HepG2 (cell line): Measurements from ENCODE around the gene AHRR. TPM values are rescaled to one million over a fixed set of nuclear protein-coding genes. Genes with fewer than 3 reads are reported as not detected.

Experiments
- ADNP ChIP-seq: sonication (generic); formaldehyde crosslinking; IDR thresholded peaks from 2 replicates; pipeline ENCODE4 v1.4.0; 2020; ENCODE audit warnings: missing genetic modification reagents
- CEBPB ChIP-seq: IDR thresholded peaks from 2 replicates; pipeline ENCODE4 v1.6.1; 2011; ENCODE audit warnings: low read depth, low read length, improper control_type of control experiment, borderline replicate concordance
- HOXA7 ChIP-seq: sonication (generic); formaldehyde crosslinking; IDR thresholded peaks from 2 replicates; pipeline ENCODE4 v1.8.1; 2022; ENCODE audit warnings: mild to moderate bottlenecking, missing genetic modification reagents, moderate library complexity
- HOXA9 ChIP-seq: sonication (generic); formaldehyde crosslinking; IDR thresholded peaks from 2 replicates; pipeline ENCODE4 v1.8.1; 2022; ENCODE audit warnings: missing genetic modification reagents, mild to moderate bottlenecking, moderate library complexity, borderline replicate concordance
- JARID2 ChIP-seq: sonication (generic); formaldehyde crosslinking; IDR thresholded peaks from 2 replicates; pipeline ENCODE4 v1.8.1; 2023; ENCODE audit warnings: missing genetic modification reagents, inconsistent platforms; ENCODE audit not compliant: insufficient replicate concordance
- JDP2 ChIP-seq: sonication (generic); formaldehyde crosslinking; IDR thresholded peaks from 2 replicates; pipeline ENCODE4 v1.8.1; 2022; ENCODE audit warnings: missing genetic modification reagents, borderline replicate concordance
- JUN ChIP-seq: sonication (generic); formaldehyde crosslinking; IDR thresholded peaks from 2 replicates; pipeline ENCODE4 v1.4.0; 2020; ENCODE audit warnings: mild to moderate bottlenecking, missing genetic modification reagents
- KAT2B ChIP-seq: fragments of 150-350 bp; IDR thresholded peaks from 2 replicates; pipeline ENCODE4 v1.6.1; 2014; ENCODE audit warnings: low read depth, low read length, borderline replicate concordance
- MAZ ChIP-seq, 2 experiments: sonication (generic) in 1 of 2; formaldehyde crosslinking in 1 of 2; IDR thresholded peaks; 2 replicates each; pipeline versions ENCODE4 v1.5.0 to v1.6.1; 2012 to 2020; ENCODE audit warnings: low read depth in 2 of 2, mild to moderate bottlenecking in 2 of 2, borderline replicate concordance in 1 of 2, improper control_type of control experiment in 1 of 2, low read length in 1 of 2, missing genetic modification reagents in 1 of 2, moderate library complexity in 1 of 2
- MED1 ChIP-seq: sonication (generic); formaldehyde crosslinking; IDR thresholded peaks from 2 replicates; pipeline ENCODE4 v1.4.0; 2020; ENCODE audit warnings: missing genetic modification reagents
- MTF1 ChIP-seq: sonication (generic); formaldehyde crosslinking; IDR thresholded peaks from 2 replicates; pipeline ENCODE4 v1.5.0; 2020; ENCODE audit warnings: missing genetic modification reagents
- RBAK ChIP-seq: sonication (generic); formaldehyde crosslinking; IDR thresholded peaks from 2 replicates; pipeline ENCODE4 v1.5.1; 2020; ENCODE audit warnings: mild to moderate bottlenecking, missing genetic modification reagents
- REL ChIP-seq: sonication (generic); formaldehyde crosslinking; conservative IDR thresholded peaks from 2 replicates; pipeline ENCODE4 v1.8.0; 2022; ENCODE audit warnings: mild to moderate bottlenecking, missing genetic modification reagents, moderate library complexity
- RFXANK ChIP-seq: IDR thresholded peaks from 2 replicates; pipeline ENCODE4 v1.6.1; 2016
- SKIL ChIP-seq: sonication (generic); formaldehyde crosslinking; IDR thresholded peaks from 2 replicates; pipeline ENCODE4 v1.8.0; 2022; ENCODE audit warnings: missing genetic modification reagents, mild to moderate bottlenecking, moderate library complexity, borderline replicate concordance
- SMARCE1 ChIP-seq: fragments of 450-650 bp; IDR thresholded peaks from 2 replicates; pipeline ENCODE4 v1.6.1; 2017; ENCODE audit warnings: borderline replicate concordance
- TIGD3 ChIP-seq: sonication (generic); formaldehyde crosslinking; IDR thresholded peaks from 2 replicates; pipeline ENCODE4 v1.5.1; 2020; ENCODE audit warnings: mild to moderate bottlenecking, missing genetic modification reagents, borderline replicate concordance
- XBP1 ChIP-seq: sonication (generic); formaldehyde crosslinking; IDR thresholded peaks from 2 replicates; pipeline ENCODE4 v1.5.0; 2020; ENCODE audit warnings: missing genetic modification reagents
- ZFY ChIP-seq: sonication (generic); formaldehyde crosslinking; IDR thresholded peaks from 2 replicates; pipeline ENCODE4 v1.4.0; 2020; ENCODE audit warnings: missing genetic modification reagents
- ZNF264 ChIP-seq: sonication (generic); formaldehyde crosslinking; IDR thresholded peaks from 2 replicates; pipeline ENCODE4 v1.4.0; 2020; ENCODE audit warnings: missing genetic modification reagents
- ZNF3 ChIP-seq: IDR thresholded peaks from 2 replicates; pipeline ENCODE4 v1.7.0; 2017; ENCODE audit warnings: inconsistent platforms
- ZNF614 ChIP-seq: IDR thresholded peaks from 2 replicates; pipeline ENCODE4 v1.6.1; 2018; ENCODE audit warnings: missing biosample characterization, missing genetic modification reagents, inconsistent platforms, borderline replicate concordance
- ZNF703 ChIP-seq: sonication (generic); formaldehyde crosslinking; IDR thresholded peaks from 2 replicates; pipeline ENCODE4 v1.5.1; 2020; ENCODE audit warnings: missing genetic modification reagents, mild to moderate bottlenecking, moderate library complexity, borderline replicate concordance
- ZNF709 ChIP-seq: sonication (generic); formaldehyde crosslinking; IDR thresholded peaks from 2 replicates; pipeline ENCODE4 v1.5.0; 2020; ENCODE audit warnings: mild to moderate bottlenecking, missing genetic modification reagents
- ZNF879 ChIP-seq: sonication (generic); formaldehyde crosslinking; IDR thresholded peaks from 2 replicates; pipeline ENCODE4 v1.8.1; 2023; ENCODE audit warnings: missing genetic modification reagents
- polyA plus RNA-seq, 8 experiments: library from polyadenylated mRNA; depleted of rRNA in 3 of 8; stranded (reverse) in 7 of 8; unstranded in 1 of 8; fragments of >200 nt; fragmentation: Illumina TruSeq in 4 of 8; extraction: Trizol in 4 of 8; gene quantifications; 2 replicates each; pipeline versions ENCODE4 v1.2.1 to v1.2.3, GENCODE V29; 2011 to 2016; ENCODE audit warnings: low read depth in 4 of 8, missing spikeins in 1 of 8, mixed read lengths in 1 of 8; ENCODE audit not compliant: insufficient read depth in 1 of 8
- total RNA-seq, 5 experiments: library from RNA; depleted of rRNA; stranded (reverse); fragments of >200 nt; fragmentation: Illumina TruSeq; extraction: Trizol; gene quantifications; 2 replicates each; pipeline ENCODE4 v1.2.3, GENCODE V29; 2016; ENCODE audit warnings: low read depth in 1 of 5
- TF ChIP-seq, protein P1 (sequence below): sonication (generic); formaldehyde crosslinking; IDR thresholded peaks from 2 replicates; pipeline ENCODE4 v1.4.0; 2020; ENCODE audit warnings: missing genetic modification reagents

AHRR gene
- total and polyA plus RNA-seq, 2 of the 13 experiments (the other 11 are each of a cell fraction or from before 2014, with no cell fraction given): 0.28 to 0.35 TPM

- 0 out of 2 replicates have a peak, but pooled peaks have one; percentile 29 for TF ChIP-seq SKIL (CRISPR knock-in tag)
- no peak for TF ChIP-seq TIGD3
- TF ChIP-seq RFXANK: no peak
- no peak for TF ChIP-seq ZNF3
- peak; percentile 97 for TF ChIP-seq HOXA9 (CRISPR knock-in tag)
- no peak; the same call in 1 of the 2 replicates for TF ChIP-seq XBP1 (CRISPR knock-in tag)
- TF ChIP-seq ZNF703 (CRISPR knock-in tag): peak; percentile 79; the same call in 1 of the 2 replicates
- TF ChIP-seq, protein P1, sequence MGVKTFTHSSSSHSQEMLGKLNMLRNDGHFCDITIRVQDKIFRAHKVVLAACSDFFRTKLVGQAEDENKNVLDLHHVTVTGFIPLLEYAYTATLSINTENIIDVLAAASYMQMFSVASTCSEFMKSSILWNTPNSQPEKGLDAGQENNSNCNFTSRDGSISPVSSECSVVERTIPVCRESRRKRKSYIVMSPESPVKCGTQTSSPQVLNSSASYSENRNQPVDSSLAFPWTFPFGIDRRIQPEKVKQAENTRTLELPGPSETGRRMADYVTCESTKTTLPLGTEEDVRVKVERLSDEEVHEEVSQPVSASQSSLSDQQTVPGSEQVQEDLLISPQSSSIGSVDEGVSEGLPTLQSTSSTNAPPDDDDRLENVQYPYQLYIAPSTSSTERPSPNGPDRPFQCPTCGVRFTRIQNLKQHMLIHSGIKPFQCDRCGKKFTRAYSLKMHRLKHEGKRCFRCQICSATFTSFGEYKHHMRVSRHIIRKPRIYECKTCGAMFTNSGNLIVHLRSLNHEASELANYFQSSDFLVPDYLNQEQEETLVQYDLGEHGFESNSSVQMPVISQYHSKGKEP: peak; percentile 88; the same call in 1 of the 2 replicates
- TF ChIP-seq MTF1 (CRISPR knock-in tag): peak; percentile 92
- no peak for TF ChIP-seq CEBPB
- TF ChIP-seq RBAK (CRISPR knock-in tag): no peak
- no peak for TF ChIP-seq MED1
- no peak for TF ChIP-seq MAZ (IDR thresholded peaks at IDR 0.05; ENCODE audit: borderline replicate concordance, low read depth, low read length)
- TF ChIP-seq MAZ (CRISPR knock-in tag; IDR thresholded peaks at IDR 0.05; ENCODE audit: low read depth): peak; percentile 93
- peak; percentile 90 for TF ChIP-seq ZNF879 (CRISPR knock-in tag)
- TF ChIP-seq SMARCE1: no peak
- TF ChIP-seq ZNF264 (CRISPR knock-in tag): peak; percentile 77; the same call in 1 of the 2 replicates
- no peak; the same call in 1 of the 2 replicates for TF ChIP-seq ZNF614 (CRISPR knock-in tag)
- TF ChIP-seq JDP2 (CRISPR knock-in tag): peak; percentile 90; the same call in 1 of the 2 replicates
- TF ChIP-seq JARID2 (CRISPR knock-in tag): no peak
- peak; percentile 94; the same call in 1 of the 2 replicates for TF ChIP-seq REL (CRISPR knock-in tag)
- no peak for TF ChIP-seq ADNP (CRISPR knock-in tag)
- no peak for TF ChIP-seq JUN (CRISPR knock-in tag)
- TF ChIP-seq ZFY (CRISPR knock-in tag): peak; percentile 90
- TF ChIP-seq ZNF709 (CRISPR knock-in tag): peak; percentile 98
- no peak for TF ChIP-seq HOXA7 (CRISPR knock-in tag)
- no peak for TF ChIP-seq KAT2B
These were observed 151.4 kb downstream of the AHRR start (continued) for GRCh38 chr5:472656-473550.
